Immature natural killer cell (primary cell): ENCODE measurements around the gene CLPTM1L. TPM values are rescaled to one million over a fixed set of nuclear protein-coding genes. Genes with fewer than 3 reads are reported as not detected.
"Not testable (repeated sequence)": the region's sequence is repeated elsewhere in the genome, so short reads cannot be mapped to it uniquely, and the experiment has no call there.

Experiments
- DNase-seq, 3 donors: peaks; one replicate each; pipeline ENCODE4 v3.0.0; 2022; ENCODE audit warnings: mixed read lengths in 1 of 3
- H3K27ac Mint-ChIP-seq, 6 donors: one replicate each; pipeline ENCODE4 v1.8.0; 2020; ENCODE audit warnings: mixed read lengths in 6 of 6, mild to moderate bottlenecking in 5 of 6, inconsistent platforms in 4 of 6, moderate library complexity in 3 of 6
- H3K27me3 Mint-ChIP-seq, 3 donors: one replicate each; pipeline ENCODE4 v1.8.0; 2020 to 2021; ENCODE audit warnings: low read depth in 3 of 3, mild to moderate bottlenecking in 3 of 3, mixed read lengths in 3 of 3, moderate library complexity in 3 of 3, inconsistent platforms in 1 of 3
- H3K36me3 Mint-ChIP-seq, 3 donors: one replicate each; pipeline ENCODE4 v1.8.0; 2020; ENCODE audit warnings: mixed read lengths in 3 of 3, inconsistent platforms in 2 of 3, mild to moderate bottlenecking in 2 of 3
- H3K4me1 Mint-ChIP-seq, 2 donors: one replicate each; pipeline ENCODE4 v1.8.0; 2020; ENCODE audit warnings: inconsistent platforms in 2 of 2, mild to moderate bottlenecking in 2 of 2, mixed read lengths in 2 of 2, moderate library complexity in 1 of 2
- H3K4me3 Mint-ChIP-seq, 5 donors: one replicate each; pipeline ENCODE4 v1.8.0; 2020; ENCODE audit warnings: mild to moderate bottlenecking in 5 of 5, mixed read lengths in 5 of 5, inconsistent platforms in 3 of 5, moderate library complexity in 3 of 5
- H3K9me3 Mint-ChIP-seq, 6 donors: one replicate each; pipeline ENCODE4 v1.8.0; 2020; ENCODE audit warnings: mild to moderate bottlenecking in 6 of 6, mixed read lengths in 6 of 6, inconsistent platforms in 4 of 6, moderate library complexity in 3 of 6
- polyA plus RNA-seq, 3 donors: library from polyadenylated mRNA; unstranded; fragments of 300-500 nt; fragmentation: Illumina TruSeq; gene quantifications; one replicate each; pipeline ENCODE4 v1.2.3, GENCODE V29; 2021

CLPTM1L gene
- polyA plus RNA-seq, 3 donors from 2014 or later = 25.9 to 61.6 (median 35.7) TPM

- Mint-ChIP-seq H3K36me3 (peaks cover 0 to 4% (median 0%) of the 10 kb centered on the region in 3 donors), H3K9me3 (no peaks in the 10 kb centered on the region), H3K4me1 (peaks cover 26 to 29% of the 10 kb centered on the region in 2 donors), H3K4me3 (peak overlapping the region in 1 of 5 donors; percentile 47), H3K27ac (peak overlapping the region in 1 of 6 donors; percentile 21), H3K27me3 (peaks cover 2 to 13% (median 9%) of the 10 kb centered on the region in 3 donors)
- DNase-seq = no peak
Observed at GRCh38 chr5:1347571-1347970, 2.7 kb upstream of the CLPTM1L start.

GRCh38 chr5:1346627-1347440 is 1.9 kb upstream of the CLPTM1L start:
- Mint-ChIP-seq H3K36me3 (peaks cover 0 to 4% (median 4%) of the 10 kb centered on the region in 3 donors), H3K27me3 (peaks cover 2 to 13% (median 7%) of the 10 kb centered on the region in 3 donors), H3K4me1 (peaks cover 29% of the 10 kb centered on the region in 2 donors), H3K4me3 (peak overlapping the region; percentile 40 to 83 (median 75)), H3K27ac (peak overlapping the region in 3 of 6 donors; percentile 21 to 87 (median 40)), H3K9me3 (no peaks in the 10 kb centered on the region)
- DNase-seq = no peak

- no peak for DNase-seq
- H3K36me3 Mint-ChIP-seq = peaks cover 7 to 11% (median 10%) of the 10 kb centered on the region in 3 donors
- no peaks in the 10 kb centered on the region for H3K9me3 Mint-ChIP-seq
- peaks cover 33 to 35% of the 10 kb centered on the region in 2 donors for H3K4me1 Mint-ChIP-seq
- peaks cover 2 to 11% (median 7%) of the 10 kb centered on the region in 3 donors for H3K27me3 Mint-ChIP-seq
- peak overlapping the region in 4 of 6 donors; percentile 62 to 87 (median 79) for H3K27ac Mint-ChIP-seq
- peak overlapping the region; percentile 75 to 83 (median 82) for H3K4me3 Mint-ChIP-seq
Observed at GRCh38 chr5:1345876-1346626, 1.2 kb upstream of the CLPTM1L start.

- no peak for DNase-seq
- Mint-ChIP-seq H3K27me3 (peaks cover 2 to 9% (median 7%) of the 10 kb centered on the region in 3 donors), H3K9me3 (no peaks in the 10 kb centered on the region), H3K27ac (peak overlapping the region; percentile 86 to 94 (median 90)), H3K36me3 (peaks cover 12 to 17% (median 14%) of the 10 kb centered on the region in 3 donors), H3K4me1 (peaks cover 34 to 39% of the 10 kb centered on the region in 2 donors), H3K4me3 (peak overlapping the region; percentile 85 to 93 (median 91))
Observed at GRCh38 chr5:1343931-1344901, 683 bp downstream of the CLPTM1L start.

- no peak for DNase-seq
- Mint-ChIP-seq H3K36me3 (peaks cover 12 to 17% (median 14%) of the 10 kb centered on the region in 3 donors), H3K27me3 (peaks cover 2 to 9% (median 7%) of the 10 kb centered on the region in 3 donors)
Observed at GRCh38 chr5:1343315-1343751, 1.6 kb downstream of the CLPTM1L start.

GRCh38 chr5:1342711-1343110 is 2.2 kb downstream of the CLPTM1L start:
- peaks cover 34 to 39% of the 10 kb centered on the region in 2 donors for H3K4me1 Mint-ChIP-seq
- H3K36me3 Mint-ChIP-seq = peaks cover 12 to 17% (median 14%) of the 10 kb centered on the region in 3 donors
- H3K27me3 Mint-ChIP-seq, H3K27ac Mint-ChIP-seq, DNase-seq, H3K9me3 Mint-ChIP-seq: not testable (repeated sequence)
- peak overlapping the region in 2 of 5 donors; percentile 85 to 91 for H3K4me3 Mint-ChIP-seq

More at GRCh38 chr5:1343315-1343751, 1.6 kb downstream of the CLPTM1L start:
- Mint-ChIP-seq H3K9me3 (no peaks in the 10 kb centered on the region), H3K4me3 (peak overlapping the region; percentile 85 to 93 (median 91)), H3K27ac (peak overlapping the region in 4 of 6 donors; percentile 46 to 86 (median 67)), H3K4me1 (peaks cover 34 to 39% of the 10 kb centered on the region in 2 donors)

- Mint-ChIP-seq H3K4me1 (peaks cover 31 to 36% of the 10 kb centered on the region in 2 donors), H3K36me3 (peaks cover 12 to 17% (median 14%) of the 10 kb centered on the region in 3 donors), H3K27me3 (peaks cover 2 to 9% (median 7%) of the 10 kb centered on the region in 3 donors), H3K9me3 (no peaks in the 10 kb centered on the region), H3K4me3 (no peak overlapping the region), H3K27ac (no peak overlapping the region)
- DNase-seq = no peak
Observed at GRCh38 chr5:1342268-1342667, 2.6 kb downstream of the CLPTM1L start.

GRCh38 chr5:1341863-1342262 is 3.0 kb downstream of the CLPTM1L start:
- H3K4me1 Mint-ChIP-seq = peaks cover 30 to 38% of the 10 kb centered on the region in 2 donors
- no peak overlapping the region for H3K27ac Mint-ChIP-seq
- DNase-seq = no peak
- H3K4me3 Mint-ChIP-seq = no peak overlapping the region
- peaks cover 2 to 9% (median 7%) of the 10 kb centered on the region in 3 donors for H3K27me3 Mint-ChIP-seq
- no peaks in the 10 kb centered on the region for H3K9me3 Mint-ChIP-seq
- H3K36me3 Mint-ChIP-seq = peaks cover 14 to 17% (median 15%) of the 10 kb centered on the region in 3 donors

- H3K4me3 Mint-ChIP-seq, H3K9me3 Mint-ChIP-seq, H3K27ac Mint-ChIP-seq, DNase-seq, H3K27me3 Mint-ChIP-seq: not testable (repeated sequence)
- Mint-ChIP-seq H3K4me1 (peaks cover 22 to 31% of the 10 kb centered on the region in 2 donors), H3K36me3 (peaks cover 17 to 22% (median 21%) of the 10 kb centered on the region in 3 donors)
Observed at GRCh38 chr5:1339818-1340210, 5.1 kb downstream of the CLPTM1L start.

GRCh38 chr5:1339139-1339817 is 5.6 kb downstream of the CLPTM1L start:
- not testable (repeated sequence) for H3K27me3 Mint-ChIP-seq, H3K9me3 Mint-ChIP-seq, H3K4me3 Mint-ChIP-seq, H3K27ac Mint-ChIP-seq, DNase-seq
- H3K36me3 Mint-ChIP-seq = peaks cover 17 to 26% (median 25%) of the 10 kb centered on the region in 3 donors
- H3K4me1 Mint-ChIP-seq = peaks cover 21 to 29% of the 10 kb centered on the region in 2 donors

GRCh38 chr5:1338506-1339070 is 6.3 kb downstream of the CLPTM1L start:
- no peak for DNase-seq

GRCh38 chr5:1338196-1338490 is 6.8 kb downstream of the CLPTM1L start:
- Mint-ChIP-seq H3K27ac (no peak overlapping the region), H3K9me3 (no peaks in the 10 kb centered on the region), H3K27me3 (no peaks in the 10 kb centered on the region), H3K36me3 (peaks cover 17 to 33% (median 21%) of the 10 kb centered on the region in 3 donors), H3K4me1 (peaks cover 10 to 18% of the 10 kb centered on the region in 2 donors), H3K4me3 (no peak overlapping the region)
- DNase-seq = no peak

More at GRCh38 chr5:1338506-1339070, 6.3 kb downstream of the CLPTM1L start:
- Mint-ChIP-seq H3K4me1 (peaks cover 14 to 22% of the 10 kb centered on the region in 2 donors), H3K36me3 (peaks cover 17 to 29% (median 21%) of the 10 kb centered on the region in 3 donors), H3K4me3 (no peak overlapping the region), H3K9me3 (no peaks in the 10 kb centered on the region), H3K27ac (no peak overlapping the region), H3K27me3 (no peaks in the 10 kb centered on the region)
